Mucosa of descending colon (tissue), 3 donors: Measurements from ENCODE around the gene CXCL3. TPM values are rescaled to one million over a fixed set of nuclear protein-coding genes. Genes with fewer than 3 reads are reported as not detected.
A peak's percentile ranks its signal among the peaks of the same experiment; 100 is the strongest.

Experiments used
- ATAC-seq: fragments of 200-7000 bp; cut with Tn5 transposase; one replicate; pipeline ENCODE4 v1.9.1; 2020; ENCODE audit warnings: mild to moderate bottlenecking, moderate library complexity
- DNase-seq, 3 donors: peaks; one replicate each; pipeline ENCODE4 v3.0.0-alpha.2; 2020
- H3K36me3 ChIP-seq: fragments of 200-600 bp; one replicate; pipeline ENCODE4 v1.8.0; 2021; ENCODE audit warnings: low read depth, mild to moderate bottlenecking
- H3K4me1 ChIP-seq: fragments of 200-600 bp; one replicate; pipeline ENCODE4 v1.8.0; 2021; ENCODE audit warnings: low read depth, mild to moderate bottlenecking
- H3K4me3 ChIP-seq: fragments of 200-600 bp; one replicate; pipeline ENCODE4 v1.8.0; 2021; ENCODE audit warnings: mild to moderate bottlenecking
- H3K9me3 ChIP-seq: fragments of 200-600 bp; one replicate; pipeline ENCODE4 v1.8.0; 2021; ENCODE audit warnings: mild to moderate bottlenecking
- CTCF ChIP-seq: fragments of 200-600 bp; IDR thresholded peaks from one replicate; pipeline ENCODE4 v1.8.0; 2022; ENCODE audit warnings: antibody characterized with exemption, mild to moderate bottlenecking
- intact Hi-C, 2 donors: fragments of 100-400 bp; cut with DNase I in 1 of 2; cut with micrococcal nuclease in 1 of 2; formaldehyde crosslinking; loops; one replicate each; pipeline versions ENCODE4 v1.11.0 to v1.11.1; 2022; cut with DNase I, micrococcal nuclease
- long read RNA-seq, 2 donors: library from polyadenylated mRNA; unstranded; transcript quantifications; one replicate each; pipeline ENCODE4 v2.0.0, GENCODE V29; 2019 to 2021
- total RNA-seq, 3 donors: library from RNA; stranded (reverse); fragmentation: NEBNext Ultra II Directional in 2 of 3; extraction: Animal tissue kit (Norgen Biotek cat#: 25700) in 2 of 3; gene quantifications; one replicate each; pipeline versions ENCODE4 v1.2.1 to v1.2.4, GENCODE V29; 2021 to 2023
- donor health status: DM: no; HTN: no; CAD: no; lungs with moderate emphysema.
- donor health status: DM: no; HTN: no; CAD: no.
- donor health status: DM: no; HTN: yes; CAD: no.

CXCL3 gene
- 10 to 100 TPM in 1 of 3 donors, 1 to 10 TPM in 2; 2.7 to 30.8 (median 3.9) TPM for total RNA-seq
- long read RNA-seq, donor 1, result 0 reads
- long read RNA-seq, donor 2, transcript CXCL3-201 (4 exons, 1,075 nt), result major isoform, 16 of 18 reads
- long read RNA-seq, donor 2, partial matches to known transcripts, result 0 of 18 reads
- long read RNA-seq, donor 2, other reads (novel, unspliced or antisense), result 2 of 18 reads

DNA sequence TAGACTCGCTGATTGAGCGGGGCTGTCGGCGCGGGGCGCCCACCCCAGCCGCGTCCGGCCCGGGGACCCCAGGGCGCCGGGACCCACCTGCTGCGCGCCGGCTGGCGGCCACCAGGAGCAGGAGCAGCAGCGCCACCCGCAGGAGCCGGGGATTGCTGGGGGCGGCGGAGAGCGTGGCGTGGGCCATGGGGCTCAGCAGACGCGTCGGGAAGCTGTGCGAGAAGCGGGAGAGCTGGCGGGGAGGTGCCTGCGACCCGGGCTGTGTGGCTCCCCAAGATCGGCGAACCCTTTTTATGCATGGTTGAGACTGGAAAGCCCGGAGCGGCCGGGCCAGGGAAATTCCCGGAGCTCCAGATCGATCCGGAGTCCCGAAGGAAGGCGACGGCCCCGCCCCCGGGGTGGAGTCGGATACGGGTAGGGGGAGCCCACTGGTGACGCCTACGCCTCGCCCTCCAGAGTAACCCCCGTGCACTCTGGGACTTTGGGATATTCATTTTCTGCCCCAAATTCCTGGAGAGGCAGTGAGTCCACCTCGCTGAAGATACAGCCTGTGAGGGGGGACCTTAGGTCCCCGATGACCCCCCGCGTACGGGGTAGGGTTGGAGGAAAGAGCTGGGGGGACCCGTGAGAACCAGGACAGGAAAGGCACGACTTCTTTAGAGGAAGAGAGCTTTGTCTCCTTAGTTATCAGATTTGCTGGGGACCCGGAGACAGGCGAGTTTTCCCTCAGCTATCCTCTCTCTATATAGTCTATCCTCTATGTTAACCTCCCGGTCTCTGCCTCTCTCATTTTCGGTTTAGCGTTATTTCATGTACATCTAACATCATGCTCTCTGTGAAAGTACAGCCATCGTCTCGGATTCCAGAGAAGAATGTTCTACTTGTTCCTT lies at the start of gene CXCL3:
CXCL3 (minus strand) TSS at position 265 of the 890 bp plus-strand sequence; CDS start at position 187, 78 bp downstream.
- DNase-seq (peak; percentile 90 to 93 (median 92)), ATAC-seq (peak; percentile 91)
- TF ChIP-seq CTCF, result no peak
- Histone ChIP-seq H3K9me3 (no peaks in the 10 kb centered on the region), H3K36me3 (no peaks in the 10 kb centered on the region), H3K4me3 (peak within 1 kb of the TSS; percentile 44), H3K4me1 (no peaks in the 10 kb centered on the region)
- intact Hi-C loops, result loop anchor here in 1 of 2 donors (10.0 kb wide), 1 partner anchor 174 kb away; the partner anchor contains the start of gene CXCL1

DNA sequence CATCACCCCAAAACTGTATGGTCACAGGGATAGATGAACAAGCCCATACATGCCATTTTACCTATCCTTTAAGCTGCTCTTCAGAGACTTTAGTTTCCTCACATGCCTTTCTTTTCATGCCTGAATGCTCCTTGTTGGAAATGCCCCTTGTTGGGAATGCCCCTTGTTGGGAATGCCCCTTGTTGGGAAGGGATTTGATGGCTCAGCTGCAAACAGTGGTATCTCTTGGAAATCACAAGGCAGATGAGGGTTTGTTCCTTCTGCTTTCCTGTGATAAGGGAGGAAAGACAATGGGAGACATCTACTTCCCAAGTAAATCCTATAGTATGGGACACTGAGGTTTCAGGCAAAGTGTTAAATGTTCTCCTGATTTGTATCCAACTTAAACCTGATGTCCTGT lies 49.0 kb upstream of the CXCL3 start:
- ATAC-seq (no peak), DNase-seq (no peak)
- no peak for TF ChIP-seq CTCF
- H3K4me1 ChIP-seq, result no peaks in the 10 kb centered on the region
- no peaks in the 10 kb centered on the region for H3K36me3 ChIP-seq
- intact Hi-C loops, result no loop called here
- no peaks in the 10 kb centered on the region for H3K9me3 ChIP-seq
- H3K4me3 ChIP-seq, result no peak overlapping the region

DNA sequence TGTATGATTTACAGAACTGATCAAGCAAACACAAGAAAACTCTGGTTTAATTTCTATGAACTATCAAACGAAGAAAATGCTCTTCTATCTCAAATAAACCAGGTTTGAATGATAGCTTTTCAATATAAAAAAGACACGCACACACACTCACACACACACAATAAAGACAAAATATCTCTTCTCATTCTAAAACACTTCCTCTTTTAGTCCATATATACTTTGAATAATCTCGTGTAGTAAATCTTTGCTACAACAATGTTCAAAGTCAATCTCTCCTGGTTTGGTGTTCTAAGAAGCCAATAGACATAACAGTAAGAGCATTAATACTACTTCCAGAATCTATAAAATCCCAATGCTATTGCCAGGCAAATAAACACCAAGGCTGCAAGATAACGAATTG lies 47.2 kb upstream of the CXCL3 start:
- TF ChIP-seq CTCF, result no peak
- intact Hi-C loops, result no loop called here
- DNase-seq (no peak), ATAC-seq (no peak)
- Histone ChIP-seq H3K4me3 (no peak overlapping the region), H3K4me1 (no peaks in the 10 kb centered on the region), H3K36me3 (no peaks in the 10 kb centered on the region), H3K9me3 (no peaks in the 10 kb centered on the region)

DNA sequence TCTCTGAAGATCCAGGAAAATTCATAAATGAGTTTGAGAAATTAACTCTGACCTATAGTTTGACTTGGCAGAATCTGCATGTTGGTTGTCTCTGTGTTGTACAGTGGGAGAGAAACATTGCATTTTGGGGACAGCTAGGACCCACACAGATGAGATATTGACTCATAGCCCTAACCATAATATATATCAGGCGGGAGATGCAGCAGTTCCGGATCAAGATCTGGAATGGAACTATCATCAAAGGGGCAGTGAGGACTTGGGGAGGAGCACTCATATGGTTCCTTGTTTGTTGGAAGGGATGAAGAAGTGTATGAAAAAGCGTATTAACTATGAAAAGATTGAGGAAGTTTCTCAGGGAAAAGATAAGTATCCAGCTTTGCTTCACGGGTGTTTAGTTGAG lies 46.5 kb upstream of the CXCL3 start:
- no peak for TF ChIP-seq CTCF
- H3K4me1 ChIP-seq, result no peaks in the 10 kb centered on the region
- ATAC-seq, result no peak

DNA sequence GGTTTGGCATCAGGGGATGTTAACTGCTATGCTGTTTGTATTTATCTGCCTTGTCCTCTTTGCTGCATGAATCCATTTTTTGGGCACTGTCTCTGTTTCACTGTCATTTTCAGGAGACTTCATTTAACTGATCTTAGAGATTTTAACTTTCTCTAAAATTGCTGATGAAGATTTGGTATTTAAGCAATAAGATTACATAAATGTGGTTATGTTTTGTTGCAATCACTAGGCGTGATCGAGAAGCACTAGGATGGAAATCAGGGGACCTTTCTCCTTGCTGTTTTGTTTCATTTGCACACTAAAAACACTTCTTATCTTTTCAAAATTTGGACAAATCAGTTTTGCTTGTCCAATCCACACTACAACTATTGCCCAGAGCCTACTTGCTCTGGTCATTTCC lies 45.1 kb upstream of the CXCL3 start:
- Histone ChIP-seq H3K9me3 (no peaks in the 10 kb centered on the region), H3K36me3 (no peaks in the 10 kb centered on the region), H3K4me3 (no peak overlapping the region), H3K4me1 (no peaks in the 10 kb centered on the region)
- ATAC-seq, result no peak
- no peak for TF ChIP-seq CTCF
- DNase-seq, result no peak
- intact Hi-C loops, result no loop called here

More for the DNA sequence above, 46.5 kb upstream of the CXCL3 start:
- intact Hi-C loops, result no loop called here
- Histone ChIP-seq H3K4me3 (no peak overlapping the region), H3K9me3 (no peaks in the 10 kb centered on the region), H3K36me3 (no peaks in the 10 kb centered on the region)
- no peak for DNase-seq
